Stimulated activated naive CD8-positive, alpha-beta T cell treated with anti-CD3 and anti-CD28 coated beads, Interleukin-15, Interleukin-2, amounts not matched to agents 100 U/mL and 50 U/mL, for 24 hours (primary cell): Measurements from ENCODE around the gene ENTHD1.

ENCODE experiments used
- ATAC-seq: fragments of 150-1000 bp; cut with Tn5 transposase; one replicate; pipeline ENCODE4 v1.10.0; 2021
- DNase-seq: peaks from one replicate; pipeline ENCODE4 v3.0.0; 2021

Gene ENTHD1

DNA sequence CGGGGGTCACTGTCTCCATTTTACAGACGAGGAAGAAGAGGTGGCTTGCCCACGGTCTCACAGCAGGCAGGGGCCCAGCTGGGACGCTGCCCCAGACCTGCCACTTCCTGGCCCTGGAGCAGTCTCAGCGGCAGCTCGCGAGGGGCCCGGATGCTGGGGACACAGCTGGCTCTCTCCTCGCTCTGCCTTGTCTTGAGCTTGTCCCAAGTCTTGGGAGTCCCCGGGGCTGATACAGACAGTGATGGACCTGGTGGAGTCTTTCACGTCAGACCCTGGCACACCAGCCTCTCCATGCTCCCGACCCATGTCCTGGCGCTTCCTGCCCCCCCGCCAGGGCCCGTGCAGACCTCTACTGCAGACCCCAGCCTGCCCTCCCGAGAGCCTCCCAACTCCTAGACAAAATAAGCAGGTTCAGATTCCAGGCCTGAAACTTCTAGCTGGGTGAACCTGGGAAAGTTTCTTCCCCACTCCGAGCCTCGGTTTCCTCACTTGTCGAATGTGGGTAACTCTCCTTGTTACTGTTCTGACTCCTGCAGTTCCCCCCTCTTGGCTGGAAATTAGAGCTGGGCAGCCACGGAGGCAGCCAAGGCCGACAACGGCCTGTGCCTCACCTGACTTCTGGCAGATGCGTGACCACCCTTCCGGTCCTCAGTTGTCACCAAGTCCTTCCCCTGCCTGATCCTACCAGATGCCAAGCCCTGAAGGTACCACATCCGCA lies 177.6 kb downstream of the ENTHD1 start:
- ATAC-seq (no peak), DNase-seq (no peak)

- no peak for ATAC-seq
- no peak for DNase-seq
Measured at GRCh38 chr22:39714321-39714720, 179.2 kb downstream of the ENTHD1 start.

GRCh38 chr22:39713799-39714290 lies 179.7 kb downstream of the ENTHD1 start:
- no peak for ATAC-seq
- no peak for DNase-seq

DNA sequence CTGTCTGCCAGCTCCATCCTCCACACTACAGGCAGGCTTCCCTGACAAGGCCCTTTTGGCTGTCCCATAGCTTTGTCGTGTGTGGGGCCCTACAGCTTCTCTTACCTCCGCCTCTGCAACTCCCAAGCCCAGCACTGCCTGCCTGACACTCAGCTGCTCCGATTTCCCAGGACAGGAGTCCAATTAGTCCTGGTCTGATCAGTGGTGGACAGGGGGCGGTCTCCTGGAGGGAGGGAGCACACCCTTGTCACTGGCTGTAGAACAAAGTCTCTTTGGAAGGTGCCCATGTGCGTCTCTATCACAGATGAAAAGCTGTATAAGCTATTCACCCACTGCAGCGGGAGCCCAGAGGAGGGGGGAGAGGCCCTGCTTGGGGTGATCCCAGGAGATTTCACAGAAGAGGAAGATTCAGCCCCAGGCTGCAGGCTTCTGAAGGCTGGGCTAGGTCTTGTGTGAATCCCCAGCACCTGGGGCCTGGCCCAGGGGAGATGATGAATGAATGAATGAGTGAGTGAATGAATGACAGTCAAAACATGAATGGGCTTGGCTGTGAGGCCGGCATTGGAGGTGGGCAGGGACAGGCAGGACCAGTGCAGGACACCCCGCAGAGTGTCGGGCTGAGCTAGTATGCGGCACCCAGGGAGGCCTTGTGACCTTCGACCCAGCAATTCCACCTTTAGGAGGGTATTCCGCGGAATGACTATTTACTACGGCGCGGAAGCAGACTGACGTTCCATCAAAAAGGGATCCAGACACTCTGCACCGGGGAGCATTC lies 180.6 kb downstream of the ENTHD1 start:
- no peak for DNase-seq
- ATAC-seq = no peak

GRCh38 chr22:39712081-39712480 lies 181.5 kb downstream of the ENTHD1 start:
- no peak for DNase-seq
- no peak for ATAC-seq

DNA sequence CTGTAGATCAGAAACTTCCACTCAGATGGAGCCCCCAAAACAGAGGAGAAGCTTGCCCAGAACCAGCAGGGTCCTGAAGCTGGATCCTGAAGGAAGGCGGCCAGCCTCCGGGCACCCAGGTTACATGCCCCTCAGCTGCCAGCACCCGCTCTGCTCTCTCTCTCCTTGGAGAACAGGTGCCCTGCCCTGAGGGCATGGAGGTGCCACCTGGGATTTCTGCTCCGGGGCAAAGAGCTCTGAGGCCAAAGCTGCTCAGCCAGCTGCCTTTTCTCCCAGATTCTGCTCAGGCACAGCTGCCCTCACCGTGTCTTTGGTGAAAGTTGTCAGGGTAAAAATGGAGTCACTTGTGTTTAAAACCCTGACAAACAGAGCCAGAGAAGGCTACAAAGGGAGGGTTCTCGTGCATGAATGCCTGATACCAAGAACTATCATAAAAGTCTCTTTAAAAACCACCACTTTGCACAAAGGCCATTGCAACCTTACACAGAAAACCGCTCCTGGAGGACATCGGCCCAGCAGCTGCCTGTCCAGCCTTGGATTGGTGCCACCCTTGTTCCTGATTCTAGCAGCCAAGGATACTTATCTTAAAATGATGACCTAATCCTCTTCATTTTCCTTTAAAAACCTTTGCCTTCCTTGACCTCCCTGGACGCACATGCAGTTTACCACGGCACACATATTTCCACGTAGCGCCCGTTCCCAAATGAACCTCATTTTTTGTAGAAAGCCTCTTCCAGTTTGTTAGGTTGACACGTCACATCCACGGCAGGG lies 183.0 kb downstream of the ENTHD1 start:
- DNase-seq (no peak), ATAC-seq (no peak)

DNA sequence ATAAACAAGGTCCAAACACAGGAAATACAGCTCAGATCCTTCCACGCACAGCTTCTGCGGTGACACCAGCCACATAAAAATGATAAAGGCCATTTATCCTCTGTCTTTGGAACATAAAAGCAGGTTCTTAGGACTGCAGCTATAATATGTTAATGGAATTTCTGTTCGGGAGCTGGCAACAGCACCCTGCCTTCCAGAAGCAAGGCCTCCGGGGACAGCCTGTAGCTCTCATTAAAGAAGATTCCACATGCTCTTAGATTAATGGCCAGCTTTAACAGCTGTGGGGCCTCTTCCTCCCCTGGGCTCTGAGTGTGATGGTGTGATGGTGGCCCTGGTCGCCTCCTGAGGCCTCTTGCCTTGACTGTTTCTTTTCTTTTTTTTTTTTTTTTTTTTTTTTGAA lies 185.7 kb downstream of the ENTHD1 start:
- DNase-seq (no peak), ATAC-seq (no peak)

- DNase-seq = no peak
Measured at GRCh38 chr22:39707351-39707750, 186.2 kb downstream of the ENTHD1 start.

GRCh38 chr22:39706376-39707140 lies 187.0 kb downstream of the ENTHD1 start:
- ATAC-seq = no peak
- DNase-seq = no peak

More at GRCh38 chr22:39707351-39707750, 186.2 kb downstream of the ENTHD1 start:
- ATAC-seq = no peak

DNA sequence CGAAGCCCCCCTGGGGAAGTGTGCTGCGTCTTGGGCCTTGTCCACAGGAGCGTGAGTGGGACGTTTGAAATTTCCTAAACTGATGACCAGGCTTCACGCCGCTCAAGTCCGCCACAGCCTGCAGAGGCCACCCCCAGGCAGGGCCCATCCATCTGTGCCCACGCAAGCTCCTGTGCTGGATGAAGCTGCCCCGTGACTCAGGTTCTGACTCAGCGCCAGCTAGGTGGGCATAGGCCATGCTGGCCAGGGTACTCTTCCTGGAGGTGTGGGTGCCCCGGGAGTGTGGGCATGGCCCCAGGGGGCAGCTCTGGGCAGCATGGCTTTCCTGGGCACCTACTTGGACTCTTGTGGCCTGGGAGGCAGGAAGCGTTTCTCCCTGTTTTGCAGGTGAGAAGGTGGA lies 188.2 kb downstream of the ENTHD1 start:
- ATAC-seq = no peak

DNA sequence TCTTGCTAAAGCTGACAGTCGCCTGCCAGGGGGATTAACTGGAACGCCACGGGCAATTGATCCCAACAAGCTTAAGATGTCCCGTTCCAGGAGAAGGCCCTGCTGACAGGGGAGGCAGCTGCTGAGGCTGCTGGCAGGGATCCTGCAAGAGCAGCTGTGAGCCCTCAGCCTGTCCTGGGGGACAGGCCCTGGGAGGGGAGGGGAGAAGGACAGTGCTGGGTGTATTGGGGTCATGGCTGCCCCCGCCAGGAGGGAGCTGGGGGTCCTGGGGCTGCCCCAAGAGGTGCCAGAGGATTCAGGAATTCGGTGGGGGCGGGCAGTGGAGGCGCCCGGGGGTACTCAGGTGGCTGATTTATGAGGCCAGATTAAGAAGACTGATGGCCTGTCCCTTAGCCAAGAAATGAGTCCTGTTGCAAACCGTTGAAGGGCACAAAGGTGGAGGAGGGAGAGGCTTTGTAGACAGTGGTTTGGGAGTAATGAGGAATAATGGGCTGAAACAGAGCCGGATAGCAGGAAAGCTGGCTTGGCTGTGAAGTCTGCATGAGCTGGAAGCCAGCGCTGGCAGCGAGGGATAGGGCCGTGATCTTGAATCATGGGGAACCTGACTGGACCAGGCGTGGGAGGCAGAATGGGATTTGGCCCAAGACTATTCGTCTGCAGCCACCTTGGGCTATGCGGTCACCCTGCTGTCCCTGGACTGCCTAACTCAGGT lies 189.5 kb downstream of the ENTHD1 start:
- ATAC-seq = no peak
- no peak for DNase-seq

More for the DNA sequence above, 188.2 kb downstream of the ENTHD1 start:
- no peak for DNase-seq

DNA sequence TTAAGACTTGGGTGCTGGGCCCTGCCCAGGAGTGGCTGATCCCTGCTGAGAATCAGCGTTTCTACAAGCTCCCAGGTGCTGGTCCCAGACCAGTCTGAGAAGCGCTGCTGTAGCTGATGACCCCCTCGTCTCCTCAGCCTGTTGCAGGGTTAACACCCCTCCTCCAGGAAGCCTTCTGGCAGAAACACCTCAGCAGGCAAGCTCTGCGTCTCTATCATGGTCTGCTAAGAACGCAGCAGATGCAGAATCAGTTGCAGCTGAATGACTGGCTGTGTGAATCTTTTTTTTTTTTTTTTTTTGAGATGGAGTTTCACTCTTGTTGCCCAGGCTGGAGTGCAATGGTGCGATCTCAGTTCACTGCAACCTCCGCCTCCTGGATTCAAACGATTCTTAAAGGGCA lies 190.5 kb downstream of the ENTHD1 start:
- no peak for ATAC-seq
- DNase-seq = no peak

- no peak for ATAC-seq
- DNase-seq = no peak
Measured at GRCh38 chr22:39700565-39700964, 193.0 kb downstream of the ENTHD1 start.

DNA sequence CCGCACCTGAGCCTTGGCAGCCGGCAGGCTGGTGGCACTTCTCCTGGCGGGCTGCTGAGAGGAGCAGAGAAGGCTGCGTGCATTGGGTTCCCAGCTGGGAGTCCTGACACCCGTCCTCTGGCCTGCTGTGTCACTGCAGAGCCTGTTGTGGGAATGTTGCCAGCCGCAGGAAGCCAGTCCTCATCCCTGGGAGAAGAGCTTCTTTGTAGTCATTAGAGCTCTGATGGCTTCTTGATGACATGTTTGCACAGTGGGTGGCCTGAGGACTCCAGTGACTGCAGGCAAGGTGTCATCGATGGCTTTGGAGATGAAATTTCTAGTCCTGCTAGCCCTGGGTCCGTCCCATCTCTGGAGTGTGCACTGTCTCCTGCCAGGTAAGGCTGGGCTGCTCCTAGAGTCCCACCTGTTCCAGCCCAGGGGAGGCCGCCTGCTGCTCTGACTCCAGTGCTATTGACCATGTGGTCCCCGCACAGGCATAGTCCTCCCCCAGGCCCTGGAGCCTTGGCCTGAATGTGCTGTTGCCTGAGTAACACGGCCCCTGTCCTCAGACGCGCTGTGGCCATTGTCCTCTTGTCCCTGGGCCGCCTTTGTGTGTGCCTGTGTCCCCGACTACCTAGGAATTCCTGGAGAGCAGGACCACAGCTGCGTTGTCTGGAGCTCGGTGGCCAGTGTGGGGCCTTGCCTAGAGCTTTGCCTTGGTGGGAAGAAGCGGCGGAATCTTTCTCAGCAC lies 193.8 kb downstream of the ENTHD1 start:
- ATAC-seq = no peak
- DNase-seq = no peak

- DNase-seq (no peak), ATAC-seq (no peak)
Measured at GRCh38 chr22:39697790-39698430, 195.7 kb downstream of the ENTHD1 start.

DNA sequence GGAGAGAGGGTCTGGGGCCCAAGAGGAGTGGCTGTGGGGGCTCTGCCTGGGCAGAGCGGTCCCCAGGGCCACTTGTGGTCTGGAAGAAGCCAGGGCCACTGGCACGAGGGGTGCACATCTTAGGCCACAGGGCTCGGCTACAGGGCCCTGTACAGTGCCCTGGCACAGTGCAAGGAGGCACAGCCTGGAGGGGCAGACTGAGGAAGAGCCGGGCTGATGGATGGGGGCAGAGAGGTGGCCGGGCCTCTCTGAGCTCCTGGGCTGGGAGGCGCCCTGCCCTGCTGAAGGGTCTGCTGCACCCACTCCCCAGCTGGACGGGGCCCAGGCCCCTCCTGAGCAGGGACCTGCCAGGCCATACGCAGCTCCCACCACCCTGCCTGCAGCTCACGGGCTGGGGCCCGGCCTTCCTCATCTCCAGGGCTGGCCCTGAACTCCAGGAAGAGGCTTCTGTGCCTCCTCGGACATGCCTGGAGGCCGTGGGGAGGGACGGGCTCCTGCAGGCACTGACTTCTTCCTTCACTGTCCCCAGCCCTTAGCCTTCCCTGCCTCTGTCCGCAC lies 199.5 kb downstream of the ENTHD1 start:
- no peak for DNase-seq
- ATAC-seq = no peak
